VCaP (cell line): ENCODE measurements around the gene RPS5.
"Not testable (repeated sequence)": the region's sequence is repeated elsewhere in the genome, so short reads cannot be mapped to it uniquely, and the experiment has no call there.

ENCODE experiments used
- H3K27ac ChIP-seq: fragments of 450-650 bp; 2 replicates; pipeline ENCODE4 v1.5.1; 2017
- TF ChIP-seq, protein P1 (sequence below): fragments of 450-650 bp; conservative IDR thresholded peaks from 2 replicates; pipeline ENCODE4 v1.5.1; 2017; ENCODE audit warnings: mild to moderate bottlenecking, moderate library complexity

RPS5 gene

GRCh38 chr19:58399903-58400302 is 12.8 kb downstream of the RPS5 start:
- H3K27ac ChIP-seq = peak overlapping the region; percentile 76; the same call in 1 of the 2 replicates
- TF ChIP-seq, protein P1, sequence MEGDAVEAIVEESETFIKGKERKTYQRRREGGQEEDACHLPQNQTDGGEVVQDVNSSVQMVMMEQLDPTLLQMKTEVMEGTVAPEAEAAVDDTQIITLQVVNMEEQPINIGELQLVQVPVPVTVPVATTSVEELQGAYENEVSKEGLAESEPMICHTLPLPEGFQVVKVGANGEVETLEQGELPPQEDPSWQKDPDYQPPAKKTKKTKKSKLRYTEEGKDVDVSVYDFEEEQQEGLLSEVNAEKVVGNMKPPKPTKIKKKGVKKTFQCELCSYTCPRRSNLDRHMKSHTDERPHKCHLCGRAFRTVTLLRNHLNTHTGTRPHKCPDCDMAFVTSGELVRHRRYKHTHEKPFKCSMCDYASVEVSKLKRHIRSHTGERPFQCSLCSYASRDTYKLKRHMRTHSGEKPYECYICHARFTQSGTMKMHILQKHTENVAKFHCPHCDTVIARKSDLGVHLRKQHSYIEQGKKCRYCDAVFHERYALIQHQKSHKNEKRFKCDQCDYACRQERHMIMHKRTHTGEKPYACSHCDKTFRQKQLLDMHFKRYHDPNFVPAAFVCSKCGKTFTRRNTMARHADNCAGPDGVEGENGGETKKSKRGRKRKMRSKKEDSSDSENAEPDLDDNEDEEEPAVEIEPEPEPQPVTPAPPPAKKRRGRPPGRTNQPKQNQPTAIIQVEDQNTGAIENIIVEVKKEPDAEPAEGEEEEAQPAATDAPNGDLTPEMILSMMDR = no peak

DNA sequence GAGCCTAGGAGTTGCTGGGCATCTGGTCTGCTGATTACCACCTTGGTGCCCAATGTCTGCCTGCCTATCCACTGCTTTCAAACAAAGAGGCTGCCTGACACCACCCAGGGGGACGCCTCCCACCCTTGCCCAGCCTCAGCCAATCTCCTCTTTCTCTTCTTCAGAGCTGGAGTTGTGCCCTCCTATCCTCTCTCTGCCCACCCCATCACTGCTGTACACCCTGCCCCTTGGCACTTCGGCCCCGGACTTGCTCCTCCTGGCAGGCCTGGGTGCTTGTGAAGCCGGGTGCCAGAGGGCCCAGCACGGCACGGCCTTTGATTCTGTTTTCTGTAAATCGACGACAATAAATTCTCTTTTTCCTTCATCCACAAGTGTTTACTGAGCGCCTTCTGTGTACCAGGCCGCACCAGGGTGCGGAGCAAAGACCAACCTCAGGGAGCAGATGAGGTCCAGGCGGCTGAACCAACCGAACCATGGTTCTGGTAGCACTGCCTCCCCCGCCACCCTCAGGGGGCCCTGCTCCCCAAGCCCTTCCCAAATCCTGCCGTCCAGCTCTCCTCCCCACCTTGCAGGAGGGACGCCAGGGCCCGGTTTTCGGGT is 13.3 kb downstream of the RPS5 start:
- TF ChIP-seq, protein P1 = no peak
- peak overlapping the region; percentile 76 for H3K27ac ChIP-seq

DNA sequence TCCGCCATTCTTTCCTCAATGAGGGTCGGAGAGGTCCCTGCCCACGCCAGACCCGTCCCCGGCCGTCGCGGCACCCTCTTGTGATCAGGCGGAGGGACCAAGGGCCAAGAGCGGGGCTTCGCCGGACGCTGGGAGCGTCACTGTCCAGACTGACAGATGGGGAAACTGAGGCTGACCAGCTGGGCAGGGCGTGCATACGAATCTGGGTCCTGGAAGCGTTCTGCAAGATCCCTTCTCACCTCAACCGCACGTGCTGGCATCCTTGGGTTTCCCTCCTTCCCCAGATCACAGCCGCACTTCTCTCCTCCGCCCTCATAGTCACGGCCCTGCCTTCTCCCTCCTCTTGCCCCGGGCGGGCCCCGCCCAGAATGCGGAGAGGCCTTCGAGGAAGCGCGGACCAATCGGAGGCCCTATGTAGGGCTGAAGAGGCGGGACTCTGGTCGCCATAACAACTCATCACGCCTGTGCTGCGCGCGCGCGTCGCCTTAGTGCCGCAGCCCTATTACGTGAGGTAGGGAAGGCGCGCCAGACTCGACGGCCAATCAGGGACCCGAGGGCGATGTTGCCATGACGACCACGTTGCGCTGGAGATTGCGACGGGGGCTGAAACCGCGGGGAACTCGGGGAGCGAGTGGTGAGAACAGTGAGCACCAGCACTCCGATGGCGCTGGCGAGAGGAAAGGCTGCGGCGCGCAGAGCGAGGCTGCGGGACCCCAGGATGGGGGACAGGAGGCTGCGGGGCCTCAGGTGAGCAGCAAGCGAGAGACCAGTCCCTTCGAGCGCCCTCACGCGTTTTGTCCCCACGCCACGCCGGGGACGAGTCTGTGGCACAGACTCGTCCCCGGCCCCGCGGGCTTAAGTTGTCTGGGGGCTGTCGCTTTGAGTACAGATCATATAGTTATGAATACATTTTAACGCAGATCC is 14.1 kb downstream of the RPS5 start:
- TF ChIP-seq, protein P1 = peak; percentile 9; the same call in 1 of the 2 replicates
- H3K27ac ChIP-seq = peak overlapping the region; percentile 76

DNA sequence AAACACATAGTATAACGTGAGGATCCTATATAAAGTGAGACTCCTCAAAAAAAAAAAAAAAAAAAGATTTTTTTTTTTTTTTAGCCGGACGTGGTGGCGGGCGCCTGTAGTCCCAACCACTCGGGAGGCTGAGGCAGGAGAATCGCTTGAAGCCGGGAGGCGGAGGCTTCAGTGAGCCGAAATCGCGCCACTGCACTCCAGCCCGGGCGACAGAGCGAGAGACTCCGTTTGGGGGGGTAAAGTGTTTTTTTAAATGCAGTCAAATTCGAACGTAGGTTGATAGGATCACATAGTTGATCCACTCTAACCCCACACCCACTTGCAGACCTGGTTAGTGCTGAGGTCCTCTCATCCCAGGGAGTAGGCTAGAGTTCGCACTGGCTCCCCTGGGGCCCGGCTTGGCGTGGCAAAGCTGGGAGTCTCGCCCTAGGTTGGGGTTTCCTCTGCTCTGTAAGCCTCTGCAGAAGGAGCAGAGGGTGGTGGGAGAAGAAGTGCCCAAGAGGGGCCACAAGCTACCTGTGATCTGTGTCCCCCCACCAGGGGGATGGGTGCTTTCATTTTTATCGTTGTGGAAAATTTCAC is 14.9 kb downstream of the RPS5 start:
- H3K27ac ChIP-seq = peak overlapping the region; percentile 76
- TF ChIP-seq, protein P1 = no peak; the same call in 1 of the 2 replicates

- not testable (repeated sequence) for H3K27ac ChIP-seq
Measured at GRCh38 chr19:58403920-58404478, 16.9 kb downstream of the RPS5 start.

GRCh38 chr19:58406818-58407657 is 20.0 kb downstream of the RPS5 start:
- H3K27ac ChIP-seq = peak overlapping the region; percentile 92
- TF ChIP-seq, protein P1 = peak; percentile 32

- peak overlapping the region; percentile 92 for H3K27ac ChIP-seq
- TF ChIP-seq, protein P1 = no peak
Measured at GRCh38 chr19:58407658-58408151, 20.6 kb downstream of the RPS5 start.
